IPS-15b (cell line): ENCODE results near the gene GPR183.

Source experiments
- H3K27me3 ChIP-seq: one replicate; pipeline ENCODE4 v1.6.1; 2013; ENCODE audit warnings: low read length; ENCODE audit not compliant: control insufficient read depth, insufficient read depth
- H3K36me3 ChIP-seq: one replicate; pipeline ENCODE4 v1.6.1; 2013; ENCODE audit warnings: low read length; ENCODE audit not compliant: control insufficient read depth, insufficient read depth
- H3K4me1 ChIP-seq: one replicate; pipeline ENCODE4 v1.6.1; 2013; ENCODE audit warnings: mild to moderate bottlenecking, low read length; ENCODE audit not compliant: control insufficient read depth, insufficient read depth
- H3K4me3 ChIP-seq: one replicate; pipeline ENCODE4 v1.5.1; 2013; ENCODE audit warnings: low read depth, low read length
- H3K9ac ChIP-seq: one replicate; pipeline ENCODE4 v1.6.1; 2013; ENCODE audit warnings: low read depth, mild to moderate bottlenecking, low read length
- H3K9me3 ChIP-seq: one replicate; pipeline ENCODE4 v1.6.1; 2013; ENCODE audit warnings: mild to moderate bottlenecking, low read length; ENCODE audit not compliant: control insufficient read depth, insufficient read depth

GPR183 gene

DNA sequence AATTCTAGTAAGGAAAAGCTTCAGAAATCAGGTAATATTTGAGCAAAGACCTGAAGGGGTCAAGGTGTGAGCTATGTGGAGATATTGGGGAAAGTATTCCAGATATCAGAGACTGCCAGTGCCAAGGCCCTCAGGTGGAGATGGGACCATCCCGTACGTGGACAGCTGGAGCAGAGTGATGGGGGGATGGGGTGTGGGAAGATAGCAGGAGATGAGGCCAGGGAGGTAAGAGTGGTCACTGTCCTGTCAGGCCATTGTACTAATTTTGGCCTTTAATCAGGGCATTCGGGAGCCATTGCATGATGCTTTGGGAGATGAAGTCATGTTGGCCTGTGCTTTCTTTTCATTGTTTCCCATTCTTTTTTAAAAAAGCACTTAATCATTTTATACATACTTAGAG is 36.0 kb downstream of the GPR183 start:
- Histone ChIP-seq H3K9me3 (no peaks in the 10 kb centered on the region), H3K9ac (no peak overlapping the region), H3K4me3 (no peak overlapping the region), H3K4me1 (no peaks in the 10 kb centered on the region), H3K36me3 (peaks cover 5% of the 10 kb centered on the region), H3K27me3 (no peaks in the 10 kb centered on the region)

DNA sequence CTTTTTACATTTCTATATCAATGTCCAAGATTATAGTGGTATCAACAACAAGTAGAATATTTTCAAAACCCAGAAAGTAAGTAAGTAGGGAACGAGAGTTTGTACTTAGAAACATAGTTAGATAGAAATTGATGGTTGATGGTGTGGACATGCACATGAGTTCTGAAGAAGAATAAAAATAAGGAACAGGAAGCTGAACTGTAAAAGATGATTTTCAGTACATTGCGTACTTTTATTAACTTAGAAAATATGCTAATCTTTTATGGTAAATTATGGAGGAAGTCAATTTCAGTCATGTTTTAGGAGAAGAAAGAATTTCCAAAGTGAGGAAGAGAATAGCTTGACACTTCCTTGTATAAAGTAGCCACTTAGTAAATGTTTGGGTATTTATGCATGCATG is 36.7 kb downstream of the GPR183 start:
- H3K4me3 ChIP-seq, result no peak overlapping the region
- H3K9me3 ChIP-seq, result no peaks in the 10 kb centered on the region
- H3K27me3 ChIP-seq, result no peaks in the 10 kb centered on the region
- H3K4me1 ChIP-seq, result no peaks in the 10 kb centered on the region
- H3K36me3 ChIP-seq, result peaks cover 5% of the 10 kb centered on the region
- H3K9ac ChIP-seq, result no peak overlapping the region

DNA sequence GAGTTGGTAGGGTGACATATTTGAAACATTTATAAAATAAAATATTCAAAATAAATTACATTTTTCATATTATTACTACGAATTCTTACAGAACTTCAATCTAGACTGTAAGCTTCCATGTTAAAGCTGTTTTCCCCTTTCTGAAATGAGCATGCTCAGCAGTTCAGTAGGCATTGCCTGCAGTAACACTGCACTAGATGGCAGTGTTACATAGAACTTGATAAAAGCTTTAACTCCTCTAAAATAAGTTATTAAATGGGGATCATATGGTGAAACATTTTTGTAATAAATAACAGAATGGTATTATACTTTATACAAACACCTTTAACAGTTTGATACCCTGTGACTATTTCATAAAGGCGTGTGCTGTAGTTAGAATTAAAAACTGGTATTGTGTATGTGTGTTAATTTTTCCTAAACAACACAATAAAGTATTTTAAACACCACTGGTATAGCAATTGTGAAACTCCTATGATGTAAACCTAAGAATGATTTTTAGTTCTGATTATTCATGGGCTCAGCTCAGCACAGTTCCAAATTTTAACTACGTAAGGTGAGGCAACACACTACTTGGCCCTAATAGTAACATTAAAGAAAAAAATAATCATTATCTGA is 37.5 kb downstream of the GPR183 start:
- Histone ChIP-seq H3K27me3 (no peaks in the 10 kb centered on the region), H3K4me3 (no peak overlapping the region), H3K36me3 (peaks cover 5% of the 10 kb centered on the region)

DNA sequence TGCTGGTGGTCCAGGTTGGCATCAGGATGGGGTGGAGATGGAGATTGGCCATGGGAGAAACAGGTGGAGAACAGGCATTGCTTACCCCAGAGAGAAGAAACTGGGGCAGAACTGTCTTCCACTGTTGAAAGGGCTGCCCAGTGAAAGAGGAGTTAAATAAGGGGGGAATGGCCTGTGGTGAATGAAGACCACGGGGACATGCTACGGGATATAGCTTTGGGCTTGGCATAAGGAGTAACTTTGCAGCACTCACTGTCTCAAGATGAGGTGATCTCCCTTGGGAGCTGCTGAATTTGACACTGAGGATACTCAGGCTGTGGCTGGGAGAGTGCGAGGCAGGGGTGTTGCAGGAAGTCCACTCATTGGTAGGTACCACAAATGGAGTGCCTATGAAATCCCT is 38.4 kb downstream of the GPR183 start:
- Histone ChIP-seq H3K9me3 (no peaks in the 10 kb centered on the region), H3K27me3 (no peaks in the 10 kb centered on the region), H3K4me3 (no peak overlapping the region), H3K9ac (no peak overlapping the region), H3K36me3 (peaks cover 5% of the 10 kb centered on the region), H3K4me1 (no peaks in the 10 kb centered on the region)

More for the DNA sequence above, 37.5 kb downstream of the GPR183 start:
- H3K9ac ChIP-seq, result no peak overlapping the region
- no peaks in the 10 kb centered on the region for H3K9me3 ChIP-seq
- no peaks in the 10 kb centered on the region for H3K4me1 ChIP-seq

DNA sequence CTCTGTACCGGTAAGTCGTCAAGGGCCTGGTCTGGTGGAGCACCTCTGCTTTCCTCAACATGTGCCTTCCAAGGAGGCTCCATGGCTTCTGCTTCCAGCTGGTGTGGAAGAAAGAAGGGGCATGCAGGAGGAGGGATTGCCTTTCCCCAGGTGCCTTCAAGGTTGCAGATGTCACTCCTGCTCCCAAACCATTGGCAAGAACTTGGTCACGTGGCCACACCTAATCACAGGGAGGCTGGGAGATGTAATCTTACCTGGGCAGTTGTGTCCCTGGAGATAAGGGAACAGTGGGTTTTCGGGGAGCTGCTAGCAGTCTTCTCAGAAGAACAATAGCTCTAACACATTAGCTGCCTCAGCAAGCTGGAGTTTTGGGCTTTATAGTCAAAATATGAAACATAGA is 39.3 kb downstream of the GPR183 start:
- no peaks in the 10 kb centered on the region for H3K4me1 ChIP-seq
- H3K27me3 ChIP-seq, result no peaks in the 10 kb centered on the region

DNA sequence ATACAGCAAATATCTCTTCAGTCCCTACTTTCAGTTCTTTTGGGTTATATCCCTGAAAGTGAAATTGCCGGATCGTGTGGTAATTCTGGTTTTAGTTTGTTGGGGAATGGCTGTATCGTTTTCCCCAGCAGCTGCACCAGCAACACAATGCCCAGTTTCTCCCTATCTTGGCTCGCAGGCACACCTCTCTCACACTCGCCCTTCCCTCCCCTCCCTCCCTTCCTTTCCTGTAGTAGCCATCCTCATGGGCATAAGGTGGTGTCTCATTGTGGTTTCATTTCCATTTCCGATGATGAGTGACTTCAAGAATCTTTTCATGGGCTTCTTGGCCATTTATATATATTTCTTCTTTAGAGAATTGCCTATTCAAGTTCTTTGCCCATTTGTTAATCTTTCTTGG is 40.4 kb downstream of the GPR183 start:
- Histone ChIP-seq H3K9ac (no peak overlapping the region), H3K27me3 (no peaks in the 10 kb centered on the region), H3K36me3 (peaks cover 3% of the 10 kb centered on the region), H3K4me3 (no peak overlapping the region), H3K9me3 (no peaks in the 10 kb centered on the region), H3K4me1 (no peaks in the 10 kb centered on the region)

More for the DNA sequence above, 39.3 kb downstream of the GPR183 start:
- Histone ChIP-seq H3K9ac (no peak overlapping the region), H3K9me3 (no peaks in the 10 kb centered on the region), H3K4me3 (no peak overlapping the region), H3K36me3 (peaks cover 5% of the 10 kb centered on the region)

DNA sequence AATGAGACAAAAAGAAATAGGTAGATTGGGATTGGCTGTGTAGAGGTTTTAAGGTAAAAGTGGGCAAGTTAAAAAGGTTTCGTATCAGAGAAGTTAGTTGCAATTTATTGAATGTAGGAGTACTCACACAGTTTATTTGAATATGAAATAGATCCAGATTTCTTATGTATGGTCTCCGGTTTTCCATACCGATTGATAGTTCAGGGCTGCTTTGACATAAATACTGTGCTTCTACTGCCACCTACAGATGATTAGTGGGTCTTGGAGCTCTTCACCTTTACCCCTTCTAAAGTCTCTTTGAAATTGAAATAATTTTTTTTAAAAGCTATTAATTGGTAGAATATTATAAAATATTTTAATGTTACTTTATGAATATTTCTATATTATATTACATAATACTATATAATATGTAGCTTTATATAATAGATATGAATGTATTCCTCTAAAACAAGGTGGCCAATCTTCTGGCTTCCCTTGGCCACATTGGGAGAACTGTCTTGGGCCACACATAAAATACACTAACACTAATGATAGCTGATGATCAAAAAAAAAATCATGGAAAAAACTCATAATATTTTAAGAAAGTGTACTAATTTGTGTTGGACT is 41.3 kb downstream of the GPR183 start:
- Histone ChIP-seq H3K4me3 (no peak overlapping the region), H3K9ac (no peak overlapping the region), H3K4me1 (no peaks in the 10 kb centered on the region), H3K9me3 (no peaks in the 10 kb centered on the region), H3K27me3 (no peaks in the 10 kb centered on the region), H3K36me3 (peaks cover 3% of the 10 kb centered on the region)

DNA sequence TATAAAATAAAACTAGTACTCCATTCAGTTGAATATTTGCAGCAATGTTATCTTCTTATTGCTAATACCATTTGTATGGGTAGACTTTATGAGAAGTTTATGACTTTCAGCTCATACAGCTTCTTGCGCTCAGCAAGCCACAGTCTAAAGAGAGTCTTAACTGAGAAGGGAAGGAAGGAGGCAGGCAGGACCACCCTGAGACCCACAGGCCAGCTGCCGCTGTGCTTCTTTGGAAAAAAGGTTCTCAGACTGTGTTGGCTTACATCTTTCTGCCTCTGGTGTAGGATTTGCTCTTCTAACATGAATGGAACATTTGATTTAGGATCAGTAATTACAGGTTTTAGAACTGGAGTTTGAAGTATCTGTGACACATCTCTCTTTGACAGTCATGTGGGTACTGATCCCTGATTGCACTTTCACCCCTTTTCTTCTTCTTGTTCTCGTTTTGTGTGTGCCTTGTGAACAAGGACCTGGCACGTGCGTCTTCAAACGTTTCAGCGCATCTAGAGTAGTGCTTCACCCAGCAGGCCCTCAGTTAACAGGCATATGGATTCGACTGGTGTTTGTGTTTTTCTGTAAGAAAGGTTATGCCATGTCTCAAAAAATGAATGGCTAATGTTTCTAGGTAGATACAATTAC is 41.9 kb downstream of the GPR183 start:
- Histone ChIP-seq H3K27me3 (no peaks in the 10 kb centered on the region), H3K4me1 (no peaks in the 10 kb centered on the region), H3K4me3 (no peak overlapping the region), H3K9me3 (no peaks in the 10 kb centered on the region), H3K9ac (no peak overlapping the region), H3K36me3 (peaks cover 3% of the 10 kb centered on the region)

DNA sequence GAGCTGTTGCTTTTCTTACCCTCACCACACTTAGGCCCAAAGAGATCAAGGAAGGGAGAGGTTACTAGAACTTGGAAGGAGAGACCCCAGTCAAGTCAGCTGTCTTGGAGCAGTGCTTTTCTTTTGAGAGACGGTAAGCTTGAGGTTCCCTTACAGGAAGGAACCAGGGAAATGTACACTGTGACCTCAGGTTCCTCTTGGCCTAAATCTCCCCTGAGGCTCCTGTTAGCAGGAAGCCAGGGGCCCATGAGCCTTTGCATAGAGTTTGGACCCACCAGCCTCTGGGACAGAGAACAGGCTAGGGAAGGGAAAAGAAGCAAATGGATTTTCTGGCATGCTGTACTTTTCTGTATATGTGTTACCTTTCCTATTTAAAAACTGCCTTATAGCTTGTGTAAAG is 43.1 kb downstream of the GPR183 start:
- Histone ChIP-seq H3K9ac (no peak overlapping the region), H3K4me3 (no peak overlapping the region), H3K27me3 (no peaks in the 10 kb centered on the region), H3K9me3 (no peaks in the 10 kb centered on the region), H3K36me3 (peaks cover 3% of the 10 kb centered on the region), H3K4me1 (no peaks in the 10 kb centered on the region)

DNA sequence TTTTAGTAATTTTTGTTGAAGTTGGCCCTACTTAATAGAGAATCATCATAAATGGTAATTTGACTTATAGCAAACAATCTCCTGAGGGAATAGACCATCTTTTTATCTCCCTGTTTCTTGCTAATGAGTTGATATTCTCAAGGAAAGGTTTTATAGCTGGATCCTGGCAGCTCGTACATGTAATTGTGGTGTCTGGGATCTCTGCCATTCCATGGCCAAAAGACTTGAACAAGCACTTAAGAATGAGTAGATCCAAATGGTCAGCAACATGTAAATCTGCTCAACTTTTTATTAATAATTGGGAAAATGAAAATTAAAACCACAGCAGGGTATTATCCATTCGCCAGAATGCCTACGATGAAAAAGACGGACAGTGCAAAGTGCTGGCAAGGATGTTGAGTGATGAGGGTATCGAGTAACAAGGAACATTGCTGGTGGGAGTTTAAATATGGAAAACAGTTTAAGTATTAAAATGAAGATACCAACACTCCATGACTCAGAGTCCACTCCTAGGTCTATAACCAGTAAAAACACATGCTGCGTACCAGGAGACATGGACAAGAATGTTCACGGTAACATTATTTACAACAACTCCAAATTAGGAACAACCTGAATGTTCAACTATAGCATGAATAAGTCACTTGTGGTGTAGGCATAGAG is 43.9 kb downstream of the GPR183 start:
- Histone ChIP-seq H3K4me1 (no peaks in the 10 kb centered on the region), H3K4me3 (no peak overlapping the region), H3K27me3 (no peaks in the 10 kb centered on the region), H3K9ac (no peak overlapping the region), H3K36me3 (peaks cover 3% of the 10 kb centered on the region), H3K9me3 (no peaks in the 10 kb centered on the region)

DNA sequence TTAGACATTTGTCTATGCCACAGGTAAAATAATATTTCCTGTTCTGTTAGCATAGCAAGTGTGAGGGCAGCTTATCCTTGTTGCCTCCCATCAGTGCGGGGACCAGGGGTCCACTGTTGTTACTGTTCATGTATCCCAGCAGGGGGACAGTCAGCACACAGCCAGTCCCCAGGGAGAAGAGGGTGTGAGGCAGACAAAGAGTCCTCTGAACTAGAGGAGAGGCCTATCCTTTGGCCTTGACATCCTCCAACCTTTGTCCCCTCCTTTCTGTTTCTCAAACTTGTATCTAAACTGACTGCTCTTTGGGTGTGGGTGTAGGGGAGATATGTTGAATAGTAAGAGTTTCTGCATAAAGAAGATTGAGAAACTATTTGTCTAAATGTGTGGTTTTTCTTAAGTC is 46.1 kb downstream of the GPR183 start:
- no peak overlapping the region for H3K4me3 ChIP-seq
- H3K36me3 ChIP-seq, result no peaks in the 10 kb centered on the region
- H3K9ac ChIP-seq, result no peak overlapping the region
- no peaks in the 10 kb centered on the region for H3K27me3 ChIP-seq
- H3K4me1 ChIP-seq, result no peaks in the 10 kb centered on the region
- no peaks in the 10 kb centered on the region for H3K9me3 ChIP-seq

DNA sequence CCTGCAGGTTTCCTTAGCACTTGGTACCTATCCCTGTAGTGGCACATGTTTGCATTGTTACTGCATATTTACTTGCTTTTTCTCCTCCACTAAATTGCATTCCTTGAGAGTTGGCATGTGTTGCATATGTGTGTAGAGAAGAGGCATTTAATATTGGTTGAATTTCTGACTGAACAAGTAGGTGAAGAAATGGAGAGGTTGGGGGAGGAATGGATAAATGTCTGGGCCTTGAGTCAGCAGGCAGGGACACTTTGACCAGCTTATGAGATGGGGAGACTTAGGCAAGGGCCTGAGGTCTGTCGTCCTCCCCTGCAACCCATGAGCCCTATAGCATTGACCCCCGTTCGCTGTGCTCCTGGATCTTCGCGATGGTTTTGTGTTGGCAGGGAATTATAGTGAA is 47.0 kb downstream of the GPR183 start:
- no peak overlapping the region for H3K9ac ChIP-seq
- no peaks in the 10 kb centered on the region for H3K4me1 ChIP-seq
- H3K27me3 ChIP-seq, result no peaks in the 10 kb centered on the region

More for the DNA sequence above, 47.0 kb downstream of the GPR183 start:
- H3K36me3 ChIP-seq, result no peaks in the 10 kb centered on the region
- H3K9me3 ChIP-seq, result no peaks in the 10 kb centered on the region
- no peak overlapping the region for H3K4me3 ChIP-seq
